Gastrocnemius medialis (tissue), 4 donors: Measurements from ENCODE around the gene ASS1. TPM values are rescaled to one million over a fixed set of nuclear protein-coding genes. Genes with fewer than 3 reads are reported as not detected.
"Not testable (repeated sequence)": the region's sequence is repeated elsewhere in the genome, so short reads cannot be mapped to it uniquely, and the experiment has no call there.

Experiments
- ATAC-seq, 2 donors: fragments of 150-250 bp; one replicate each; pipeline ENCODE4 v1.9.1; 2016
- DNase-seq, 2 donors: peaks; one replicate each; pipeline ENCODE4 v3.0.0-alpha.2; 2019
- H3K27ac ChIP-seq, 4 donors: fragments of 200-600 bp; sonication (generic); 1 replicate in 1 of 4; 2 replicates in 3 of 4; pipeline ENCODE4 v1.5.1; 2016 to 2018; ENCODE audit warnings: mild to moderate bottlenecking in 2 of 4, moderate library complexity in 1 of 4
- H3K27me3 ChIP-seq, 3 donors: fragments of 200-600 bp; sonication (generic) in 2 of 3; 1 replicate in 1 of 3; 2 replicates in 2 of 3; pipeline versions ENCODE4 v1.5.1 to v1.6.0; 2016 to 2019; ENCODE audit warnings: mild to moderate bottlenecking in 1 of 3, moderate library complexity in 1 of 3
- H3K36me3 ChIP-seq, 2 donors: fragments of 200-600 bp; sonication (generic) in 1 of 2; one replicate each; pipeline ENCODE4 v1.5.1; 2017 to 2018
- H3K4me1 ChIP-seq, 2 donors: fragments of 200-600 bp; sonication (generic) in 1 of 2; one replicate each; pipeline ENCODE4 v1.5.1; 2016 to 2017; ENCODE audit warnings: mild to moderate bottlenecking in 2 of 2
- H3K4me3 ChIP-seq, 4 donors: fragments of 200-600 bp; sonication (generic) in 3 of 4; 1 replicate in 1 of 4; 2 replicates in 3 of 4; pipeline ENCODE4 v1.5.1; 2016 to 2019; ENCODE audit warnings: mild to moderate bottlenecking in 2 of 4
- H3K9me3 ChIP-seq, 3 donors: fragments of 200-600 bp; sonication (generic) in 2 of 3; 1 replicate in 1 of 3; 2 replicates in 2 of 3; pipeline ENCODE4 v1.5.1; 2016 to 2019
- POLR2A ChIP-seq, 2 donors: fragments of 450-650 bp; IDR thresholded peaks; one replicate each; pipeline ENCODE4 v1.6.1; 2017; ENCODE audit warnings: antibody characterized with exemption in 2 of 2, mild to moderate bottlenecking in 2 of 2, moderate library complexity in 2 of 2
- in situ Hi-C, 4 donors: fragments of 200-750 bp; cut with MboI; loops; one replicate each; pipeline versions ENCODE4 v1.15.0 to v1.8.0; 2017; ENCODE audit warnings: low sequenced_read_pairs in 4 of 4
- intact Hi-C: fragments of 100-400 bp; cut with DNase I; formaldehyde crosslinking; loops from one replicate; pipeline ENCODE4 v1.15.1; 2023; ENCODE audit warnings: low total_unique reads
- total RNA-seq, 4 donors: library from RNA; depleted of rRNA; stranded (reverse); fragments of >200 nt; gene quantifications; one replicate each; pipeline versions ENCODE4 v1.1.0 to v1.2.3, GENCODE V29; 2016
- TF ChIP-seq, protein P1 (sequence below), 5 experiments: fragments of 450-650 bp in 3 of 5; fragments of 200-600 bp in 2 of 5; sonication (generic) in 2 of 5; IDR thresholded peaks in 4 of 5; conservative IDR thresholded peaks in 1 of 5; 1 replicate in 4 of 5; 2 replicates in 1 of 5; pipeline ENCODE4 v1.5.1; 2016 to 2019; ENCODE audit warnings: antibody characterized with exemption in 5 of 5, mild to moderate bottlenecking in 3 of 5, moderate library complexity in 3 of 5

Gene ASS1
- total RNA-seq, 4 donors from 2014 or later, result 44.5 to 83.4 (median 68.5) TPM

DNA sequence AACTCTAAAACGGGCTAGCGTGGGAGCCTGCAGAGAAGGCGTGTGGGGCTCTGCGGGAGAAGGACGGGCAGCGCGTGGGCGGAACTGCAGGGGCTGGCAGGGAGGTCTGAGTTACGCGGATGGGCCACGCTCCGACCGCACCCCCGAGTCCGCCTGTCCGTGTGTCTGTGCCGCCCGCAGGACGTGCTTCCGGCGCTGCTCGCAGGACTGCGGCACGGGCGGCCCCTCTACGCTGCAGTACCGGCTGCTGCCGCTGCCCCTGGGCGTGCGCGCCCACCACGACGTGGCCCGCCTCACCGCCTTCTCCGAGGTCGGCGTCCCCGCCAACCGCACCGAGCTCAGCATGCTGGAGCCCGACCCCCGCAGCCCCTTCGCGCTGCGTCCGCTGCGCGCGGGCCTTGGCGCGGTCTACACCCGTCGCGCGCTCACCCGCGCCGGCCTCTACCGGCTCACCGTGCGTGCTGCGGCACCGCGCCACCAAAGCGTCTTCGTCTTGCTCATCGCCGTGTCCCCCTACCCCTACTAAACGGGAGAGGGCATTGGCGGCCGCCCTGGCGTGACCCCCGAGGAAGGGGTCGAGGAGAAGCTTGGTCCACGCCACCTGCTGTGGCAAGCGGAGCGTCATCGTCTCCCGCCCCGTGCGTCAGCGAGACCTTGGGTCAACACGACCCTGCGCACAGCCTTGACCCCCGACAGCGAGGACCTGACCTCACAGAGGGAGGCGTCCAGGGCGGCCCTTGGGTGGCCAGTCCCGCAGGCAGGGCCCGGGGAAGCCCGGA, 11.4 kb upstream of the ASS1 start:
- Histone ChIP-seq H3K4me3 (no peak overlapping the region), H3K4me1 (no peaks in the 10 kb centered on the region), H3K27ac (no peak overlapping the region), H3K9me3 (no peaks in the 10 kb centered on the region), H3K36me3 (no peaks in the 10 kb centered on the region), H3K27me3 (no peaks in the 10 kb centered on the region)
- intact Hi-C loops (no loop called here), in situ Hi-C loops (no loop called here)
- no peak for DNase-seq
- no peak for TF ChIP-seq POLR2A (IDR thresholded peaks at IDR 0.05)
- TF ChIP-seq, protein P1, sequence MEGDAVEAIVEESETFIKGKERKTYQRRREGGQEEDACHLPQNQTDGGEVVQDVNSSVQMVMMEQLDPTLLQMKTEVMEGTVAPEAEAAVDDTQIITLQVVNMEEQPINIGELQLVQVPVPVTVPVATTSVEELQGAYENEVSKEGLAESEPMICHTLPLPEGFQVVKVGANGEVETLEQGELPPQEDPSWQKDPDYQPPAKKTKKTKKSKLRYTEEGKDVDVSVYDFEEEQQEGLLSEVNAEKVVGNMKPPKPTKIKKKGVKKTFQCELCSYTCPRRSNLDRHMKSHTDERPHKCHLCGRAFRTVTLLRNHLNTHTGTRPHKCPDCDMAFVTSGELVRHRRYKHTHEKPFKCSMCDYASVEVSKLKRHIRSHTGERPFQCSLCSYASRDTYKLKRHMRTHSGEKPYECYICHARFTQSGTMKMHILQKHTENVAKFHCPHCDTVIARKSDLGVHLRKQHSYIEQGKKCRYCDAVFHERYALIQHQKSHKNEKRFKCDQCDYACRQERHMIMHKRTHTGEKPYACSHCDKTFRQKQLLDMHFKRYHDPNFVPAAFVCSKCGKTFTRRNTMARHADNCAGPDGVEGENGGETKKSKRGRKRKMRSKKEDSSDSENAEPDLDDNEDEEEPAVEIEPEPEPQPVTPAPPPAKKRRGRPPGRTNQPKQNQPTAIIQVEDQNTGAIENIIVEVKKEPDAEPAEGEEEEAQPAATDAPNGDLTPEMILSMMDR (IDR thresholded peaks at IDR 0.05 in 4 of 5, conservative IDR thresholded peaks at IDR 0.05 in 1 of 5), result peak; percentile 22 to 52 (median 42)
- ATAC-seq, result no peak

DNA sequence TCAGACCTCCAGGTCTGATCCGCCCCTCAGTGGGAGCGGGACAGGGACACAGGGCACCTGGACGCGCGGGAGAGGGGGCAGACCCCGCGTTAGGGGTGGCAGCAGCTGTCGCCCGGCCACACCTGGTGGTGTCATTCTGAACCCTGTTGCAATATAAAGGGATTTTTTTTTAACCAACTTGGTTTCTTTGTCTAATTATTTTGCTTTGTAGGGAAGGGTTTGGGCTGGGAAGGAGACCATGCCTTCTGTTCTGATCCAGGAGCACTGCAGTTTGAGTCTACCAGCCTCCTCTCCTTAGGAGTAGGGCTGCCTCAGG, 10.9 kb upstream of the ASS1 start:
- no peak for ATAC-seq
- TF ChIP-seq, protein P1 (IDR thresholded peaks at IDR 0.05 in 4 of 5, conservative IDR thresholded peaks at IDR 0.05 in 1 of 5), result no peak
- TF ChIP-seq POLR2A (IDR thresholded peaks at IDR 0.05), result no peak
- H3K4me3 ChIP-seq, result no peak overlapping the region
- H3K27me3 ChIP-seq, result no peaks in the 10 kb centered on the region
- in situ Hi-C loops (no loop called here), intact Hi-C loops (no loop called here)
- no peaks in the 10 kb centered on the region for H3K4me1 ChIP-seq
- no peak overlapping the region for H3K27ac ChIP-seq
- no peak for DNase-seq
- no peaks in the 10 kb centered on the region for H3K36me3 ChIP-seq
- H3K9me3 ChIP-seq, result no peaks in the 10 kb centered on the region

DNA sequence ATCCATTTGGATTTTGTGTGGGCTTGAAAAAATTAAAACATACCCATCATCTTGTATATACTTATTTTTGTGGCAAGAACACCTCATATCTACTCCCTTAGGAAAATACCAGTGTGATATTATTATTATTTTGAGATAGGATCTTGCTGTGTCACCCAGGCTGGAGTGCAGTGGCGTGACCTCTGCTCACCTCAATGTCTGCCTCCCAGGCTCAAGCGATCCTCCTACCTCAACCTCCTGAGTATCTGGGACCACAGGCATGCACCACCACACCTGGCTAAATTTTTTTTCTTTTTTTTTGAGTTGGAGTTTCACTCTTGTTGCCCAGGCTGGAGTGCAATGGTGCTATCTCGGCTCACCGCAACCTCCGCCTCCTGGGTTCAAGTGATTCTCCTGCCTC, 10.1 kb upstream of the ASS1 start:
- in situ Hi-C loops, H3K27me3 ChIP-seq, intact Hi-C loops: not testable (repeated sequence)

DNA sequence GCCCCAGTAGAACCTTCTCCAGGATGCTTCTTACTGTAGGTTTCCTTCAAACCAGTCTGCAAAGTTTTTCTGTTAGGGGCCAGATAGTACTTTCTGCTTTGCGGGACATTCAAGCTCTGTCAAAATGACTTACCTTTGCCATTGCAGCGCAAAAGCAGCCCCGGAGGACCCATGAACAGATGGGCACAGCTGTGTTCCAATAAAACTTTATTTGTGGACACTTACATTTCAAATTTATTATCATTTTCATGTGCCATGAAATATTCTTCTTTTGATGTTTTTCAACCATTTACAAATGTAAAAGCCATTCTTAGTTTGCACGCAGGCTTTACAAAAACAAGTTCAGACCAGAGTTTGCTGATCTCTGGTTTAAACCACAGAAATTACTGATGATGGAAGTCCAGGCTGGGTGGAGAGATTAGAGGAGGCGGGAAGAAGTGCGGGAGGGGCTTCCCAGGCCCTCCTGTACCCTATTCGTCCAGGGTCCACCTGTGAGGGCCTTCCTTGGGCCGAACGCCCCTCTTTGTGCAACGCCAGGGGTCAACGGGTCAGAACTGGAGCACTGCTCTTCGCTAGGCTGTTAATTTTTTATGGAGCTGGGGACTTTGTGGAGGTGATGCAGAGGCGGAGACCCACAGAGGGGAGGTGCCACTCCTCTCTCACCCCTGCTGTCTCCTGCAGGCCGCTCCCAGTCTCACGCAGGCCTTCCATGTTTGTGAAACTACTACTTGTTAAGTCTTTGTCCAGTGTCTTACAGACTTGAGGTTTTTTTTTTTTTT, 7.6 kb upstream of the ASS1 start:
- H3K27me3 ChIP-seq, result no peaks in the 10 kb centered on the region
- no peak for TF ChIP-seq POLR2A (IDR thresholded peaks at IDR 0.05)
- TF ChIP-seq, protein P1 (IDR thresholded peaks at IDR 0.05 in 4 of 5, conservative IDR thresholded peaks at IDR 0.05 in 1 of 5), result no peak
- intact Hi-C loops (no loop called here), in situ Hi-C loops (no loop called here)
- ATAC-seq (no peak), DNase-seq (no peak)
- H3K9me3 ChIP-seq, result no peaks in the 10 kb centered on the region
- no peak overlapping the region for H3K4me3 ChIP-seq
- H3K36me3 ChIP-seq, result no peaks in the 10 kb centered on the region
- H3K27ac ChIP-seq, result no peak overlapping the region
- H3K4me1 ChIP-seq, result no peaks in the 10 kb centered on the region

More for the DNA sequence above, 10.1 kb upstream of the ASS1 start:
- ATAC-seq, H3K36me3 ChIP-seq, H3K9me3 ChIP-seq, H3K4me1 ChIP-seq, H3K27ac ChIP-seq, DNase-seq, H3K4me3 ChIP-seq: not testable (repeated sequence)

DNA sequence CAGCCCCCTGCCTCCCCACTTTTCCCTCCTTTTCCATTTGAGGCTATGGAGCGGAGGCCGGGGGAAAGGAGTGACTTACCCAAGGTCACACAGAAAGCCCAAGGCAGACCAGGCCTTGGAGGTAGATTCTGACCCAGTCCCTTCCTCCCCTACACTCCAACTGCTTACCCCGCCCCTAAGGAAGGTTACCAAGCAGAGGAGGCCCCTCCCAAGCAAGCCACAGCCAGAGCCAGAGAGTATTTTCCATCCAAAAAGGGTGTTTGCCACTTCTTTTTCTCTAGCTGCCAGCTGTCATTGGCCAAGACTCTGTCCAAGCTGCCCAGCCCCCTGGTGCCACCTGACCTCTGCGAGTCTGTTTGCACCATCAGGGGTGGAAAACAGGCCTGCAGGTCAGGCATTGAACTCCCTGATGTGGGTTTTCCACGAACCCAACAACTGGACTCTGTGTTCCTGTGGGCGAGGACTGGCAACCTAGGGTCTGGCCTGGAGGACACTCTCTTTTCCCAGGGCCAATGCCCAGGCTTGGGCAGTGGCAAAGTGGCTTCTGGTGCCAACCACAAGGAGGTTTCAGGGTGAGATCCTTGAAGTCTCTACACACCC, 6.3 kb upstream of the ASS1 start:
- no peaks in the 10 kb centered on the region for H3K36me3 ChIP-seq
- no peak overlapping the region for H3K4me3 ChIP-seq
- ATAC-seq (no peak), DNase-seq (no peak)
- no peaks in the 10 kb centered on the region for H3K4me1 ChIP-seq
- H3K9me3 ChIP-seq, result no peaks in the 10 kb centered on the region
- in situ Hi-C loops, result no loop called here
- TF ChIP-seq, protein P1 (IDR thresholded peaks at IDR 0.05 in 4 of 5, conservative IDR thresholded peaks at IDR 0.05 in 1 of 5), result no peak
- TF ChIP-seq POLR2A (IDR thresholded peaks at IDR 0.05), result no peak
- no peak overlapping the region for H3K27ac ChIP-seq
- intact Hi-C loops, result no loop called here
- H3K27me3 ChIP-seq, result no peaks in the 10 kb centered on the region
